Inferior parietal cortex (tissue), 1 donor: Measurements from ENCODE around the gene IFITM5.

ENCODE experiments used
- DNase-seq: peaks from one replicate; pipeline ENCODE4 v3.0.0-alpha.2; 2016; ENCODE audit errors: extremely low spot score

IFITM5 gene

DNA sequence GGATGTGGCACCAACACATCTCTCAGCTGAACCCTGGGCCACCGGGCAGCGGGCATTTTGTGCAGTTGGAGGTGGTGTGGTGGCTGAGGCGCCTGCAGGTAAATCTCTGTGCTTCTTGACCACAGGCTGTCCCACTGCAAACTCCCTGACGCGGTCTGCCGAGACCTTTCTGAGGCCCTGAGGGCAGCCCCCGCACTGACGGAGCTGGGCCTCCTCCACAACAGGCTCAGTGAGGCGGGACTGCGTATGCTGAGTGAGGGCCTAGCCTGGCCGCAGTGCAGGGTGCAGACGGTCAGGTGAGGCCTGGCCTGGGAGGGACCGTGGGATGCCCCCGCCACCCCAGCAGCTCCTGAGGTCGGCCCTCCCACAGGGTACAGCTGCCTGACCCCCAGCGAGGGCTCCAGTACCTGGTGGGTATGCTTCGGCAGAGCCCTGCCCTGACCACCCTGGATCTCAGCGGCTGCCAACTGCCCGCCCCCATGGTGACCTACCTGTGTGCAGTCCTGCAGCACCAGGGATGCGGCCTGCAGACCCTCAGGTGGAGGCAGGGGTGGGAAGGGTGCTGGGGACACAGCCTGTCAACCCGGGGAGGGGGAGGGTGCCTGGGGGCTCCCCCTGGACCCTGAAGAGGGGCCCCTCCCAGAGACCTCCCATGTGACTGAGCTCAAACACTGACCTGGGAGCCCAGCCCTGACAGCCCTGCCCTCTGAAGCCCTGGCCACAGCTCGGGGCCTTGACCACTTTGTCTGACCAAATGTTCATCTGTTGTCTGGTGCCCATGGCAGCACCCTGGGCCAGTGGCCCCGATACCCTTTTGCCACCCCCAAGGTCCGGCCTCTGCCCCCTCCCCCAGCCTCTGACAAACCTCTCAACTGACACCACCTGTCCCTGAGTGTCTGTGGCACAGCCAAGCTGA lies 15.0 kb downstream of the IFITM5 start:
- DNase-seq = no peak

DNA sequence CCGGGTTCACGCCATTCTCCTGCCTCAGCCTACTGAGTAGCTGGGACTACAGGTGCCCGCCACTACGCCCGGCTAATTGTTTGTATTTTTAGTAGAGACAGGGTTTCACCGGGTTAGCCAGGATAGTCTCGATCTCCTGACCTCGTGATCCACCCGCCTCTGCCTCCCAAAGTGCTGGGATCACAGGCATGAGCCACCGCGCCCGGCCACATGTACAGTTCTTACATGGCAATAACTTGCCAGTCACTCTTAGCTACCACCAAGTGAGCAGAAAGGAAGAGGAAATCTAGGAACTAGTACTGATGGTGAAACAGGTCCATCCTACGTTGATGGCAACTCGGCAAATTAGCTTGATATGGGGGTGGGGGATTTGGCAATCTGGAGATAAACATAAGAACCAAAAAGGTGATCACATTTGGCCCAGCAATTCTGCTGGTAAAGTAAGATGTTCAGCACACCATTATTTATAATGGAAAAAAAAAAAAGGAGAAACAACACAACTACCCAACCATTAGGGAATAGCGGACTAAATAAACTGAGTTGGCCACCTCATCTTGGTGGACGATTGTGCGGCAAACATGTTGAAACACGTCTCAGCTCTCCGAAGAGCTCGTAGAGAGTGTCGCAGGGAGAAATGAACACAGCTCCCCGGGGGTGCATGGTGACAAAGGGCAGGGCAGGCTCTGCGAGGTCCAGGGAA lies 15.8 kb downstream of the IFITM5 start:
- no peak for DNase-seq

DNA sequence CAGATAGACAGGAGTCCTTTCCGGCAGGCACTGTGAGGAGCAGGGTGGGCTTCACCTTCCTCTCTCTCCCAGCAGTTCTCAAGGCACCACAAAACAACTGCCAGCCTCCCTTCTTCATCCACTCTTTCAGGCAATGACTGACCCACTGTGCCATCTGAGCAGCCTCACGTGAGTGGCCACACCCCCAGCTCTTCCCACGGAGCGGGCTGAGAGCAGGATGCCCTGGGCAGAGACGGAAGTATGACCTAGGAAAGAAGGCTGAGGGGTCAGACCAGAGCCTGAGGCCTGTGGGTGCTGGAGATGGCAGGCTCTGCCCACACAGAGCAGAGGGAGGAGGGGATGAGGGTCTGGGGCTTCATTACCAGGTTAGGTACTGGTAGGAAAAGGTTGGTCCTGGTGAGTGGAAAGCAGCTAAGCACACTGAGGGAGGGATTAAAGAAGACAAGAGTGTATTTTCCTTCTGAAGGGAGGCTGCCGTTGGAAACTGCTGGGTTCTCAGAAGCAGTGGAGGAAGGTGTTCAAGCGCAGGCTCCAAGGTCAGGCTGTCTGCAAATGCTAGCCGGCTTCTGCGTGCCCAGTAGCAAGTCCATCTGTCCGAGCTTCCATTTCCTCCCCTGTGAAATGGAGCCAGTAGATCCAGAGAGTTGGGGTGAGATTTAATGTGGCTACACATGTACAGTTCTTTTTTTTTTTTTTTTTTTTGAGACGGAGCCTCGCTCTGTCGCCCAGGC lies 16.5 kb downstream of the IFITM5 start:
- no peak for DNase-seq

DNA sequence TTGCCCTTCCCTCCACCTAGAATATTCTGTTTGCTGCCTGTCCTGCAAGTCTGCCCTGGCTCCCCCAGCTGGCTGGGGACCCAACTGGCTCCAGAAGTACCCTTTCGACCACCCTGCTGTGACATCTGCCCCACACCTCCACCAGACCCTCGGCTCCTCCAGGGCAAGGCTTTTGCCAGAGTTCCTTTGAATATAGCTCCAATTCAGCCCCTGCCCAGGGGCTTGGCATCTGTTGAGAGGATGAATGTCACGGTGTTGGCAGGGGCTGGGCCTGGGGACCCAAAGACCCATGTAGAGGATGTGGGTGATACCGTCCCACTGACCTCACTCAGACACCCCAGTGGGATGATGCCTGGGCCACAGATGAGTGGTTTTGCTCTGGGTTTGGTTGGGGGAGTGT lies 17.2 kb downstream of the IFITM5 start:
- DNase-seq = no peak

DNA sequence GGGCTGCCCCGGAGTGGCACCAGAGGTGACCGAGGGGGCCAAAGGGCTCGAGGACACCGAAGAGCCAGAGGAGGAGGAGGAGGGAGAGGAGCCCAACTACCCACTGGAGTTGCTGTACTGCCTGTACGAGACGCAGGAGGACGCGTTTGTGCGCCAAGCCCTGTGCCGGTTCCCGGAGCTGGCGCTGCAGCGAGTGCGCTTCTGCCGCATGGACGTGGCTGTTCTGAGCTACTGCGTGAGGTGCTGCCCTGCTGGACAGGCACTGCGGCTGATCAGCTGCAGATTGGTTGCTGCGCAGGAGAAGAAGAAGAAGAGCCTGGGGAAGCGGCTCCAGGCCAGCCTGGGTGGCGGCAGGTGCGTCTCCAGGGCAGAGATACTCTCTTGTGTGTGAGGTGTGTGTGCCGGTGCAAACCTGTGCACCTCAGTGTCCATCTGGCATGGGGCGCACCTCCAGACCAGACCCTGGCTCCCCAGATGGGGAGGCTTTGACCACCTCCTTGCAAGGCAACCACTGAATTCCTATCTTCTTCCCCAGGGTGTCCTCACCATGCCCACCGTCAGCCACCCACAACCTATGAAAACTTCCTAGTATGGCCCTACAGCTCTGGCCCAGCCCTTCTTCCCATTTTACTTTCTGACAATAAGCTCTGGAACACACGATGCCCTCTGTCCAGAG lies 17.7 kb downstream of the IFITM5 start:
- DNase-seq = no peak

DNA sequence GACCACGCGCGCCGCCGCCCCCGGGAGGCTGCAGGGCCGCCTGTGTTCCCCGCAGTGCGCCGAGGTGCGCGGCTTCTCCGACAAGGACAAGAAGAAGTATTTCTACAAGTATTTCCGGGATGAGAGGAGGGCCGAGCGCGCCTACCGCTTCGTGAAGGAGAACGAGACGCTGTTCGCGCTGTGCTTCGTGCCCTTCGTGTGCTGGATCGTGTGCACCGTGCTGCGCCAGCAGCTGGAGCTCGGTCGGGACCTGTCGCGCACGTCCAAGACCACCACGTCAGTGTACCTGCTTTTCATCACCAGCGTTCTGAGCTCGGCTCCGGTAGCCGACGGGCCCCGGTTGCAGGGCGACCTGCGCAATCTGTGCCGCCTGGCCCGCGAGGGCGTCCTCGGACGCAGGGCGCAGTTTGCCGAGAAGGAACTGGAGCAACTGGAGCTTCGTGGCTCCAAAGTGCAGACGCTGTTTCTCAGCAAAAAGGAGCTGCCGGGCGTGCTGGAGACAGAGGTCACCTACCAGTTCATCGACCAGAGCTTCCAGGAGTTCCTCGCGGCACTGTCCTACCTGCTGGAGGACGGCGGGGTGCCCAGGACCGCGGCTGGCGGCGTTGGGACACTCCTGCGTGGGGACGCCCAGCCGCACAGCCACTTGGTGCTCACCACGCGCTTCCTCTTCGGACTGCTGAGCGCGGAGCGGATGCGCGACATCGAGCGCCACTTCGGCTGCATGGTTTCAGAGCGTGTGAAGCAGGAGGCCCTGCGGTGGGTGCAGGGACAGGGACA lies 18.4 kb downstream of the IFITM5 start:
- no peak for DNase-seq

DNA sequence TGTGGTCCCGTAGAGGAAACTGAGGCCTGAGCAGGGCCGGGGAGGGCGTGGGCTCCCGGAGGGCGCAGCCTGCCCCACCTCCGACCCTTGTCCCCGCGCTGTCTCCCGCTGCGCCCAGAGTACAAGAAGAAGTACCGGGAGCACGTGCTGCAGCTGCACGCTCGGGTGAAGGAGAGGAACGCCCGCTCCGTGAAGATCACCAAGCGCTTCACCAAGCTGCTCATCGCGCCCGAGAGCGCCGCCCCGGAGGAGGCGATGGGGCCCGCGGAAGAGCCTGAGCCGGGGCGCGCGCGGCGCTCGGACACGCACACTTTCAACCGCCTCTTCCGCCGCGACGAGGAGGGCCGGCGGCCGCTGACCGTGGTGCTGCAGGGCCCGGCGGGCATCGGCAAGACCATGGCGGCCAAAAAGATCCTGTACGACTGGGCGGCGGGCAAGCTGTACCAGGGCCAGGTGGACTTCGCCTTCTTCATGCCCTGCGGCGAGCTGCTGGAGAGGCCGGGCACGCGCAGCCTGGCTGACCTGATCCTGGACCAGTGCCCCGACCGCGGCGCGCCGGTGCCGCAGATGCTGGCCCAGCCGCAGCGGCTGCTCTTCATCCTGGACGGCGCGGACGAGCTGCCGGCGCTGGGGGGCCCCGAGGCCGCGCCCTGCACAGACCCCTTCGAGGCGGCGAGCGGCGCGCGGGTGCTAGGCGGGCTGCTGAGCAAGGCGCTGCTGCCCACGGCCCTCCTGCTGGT lies 19.2 kb downstream of the IFITM5 start:
- no peak for DNase-seq

DNA sequence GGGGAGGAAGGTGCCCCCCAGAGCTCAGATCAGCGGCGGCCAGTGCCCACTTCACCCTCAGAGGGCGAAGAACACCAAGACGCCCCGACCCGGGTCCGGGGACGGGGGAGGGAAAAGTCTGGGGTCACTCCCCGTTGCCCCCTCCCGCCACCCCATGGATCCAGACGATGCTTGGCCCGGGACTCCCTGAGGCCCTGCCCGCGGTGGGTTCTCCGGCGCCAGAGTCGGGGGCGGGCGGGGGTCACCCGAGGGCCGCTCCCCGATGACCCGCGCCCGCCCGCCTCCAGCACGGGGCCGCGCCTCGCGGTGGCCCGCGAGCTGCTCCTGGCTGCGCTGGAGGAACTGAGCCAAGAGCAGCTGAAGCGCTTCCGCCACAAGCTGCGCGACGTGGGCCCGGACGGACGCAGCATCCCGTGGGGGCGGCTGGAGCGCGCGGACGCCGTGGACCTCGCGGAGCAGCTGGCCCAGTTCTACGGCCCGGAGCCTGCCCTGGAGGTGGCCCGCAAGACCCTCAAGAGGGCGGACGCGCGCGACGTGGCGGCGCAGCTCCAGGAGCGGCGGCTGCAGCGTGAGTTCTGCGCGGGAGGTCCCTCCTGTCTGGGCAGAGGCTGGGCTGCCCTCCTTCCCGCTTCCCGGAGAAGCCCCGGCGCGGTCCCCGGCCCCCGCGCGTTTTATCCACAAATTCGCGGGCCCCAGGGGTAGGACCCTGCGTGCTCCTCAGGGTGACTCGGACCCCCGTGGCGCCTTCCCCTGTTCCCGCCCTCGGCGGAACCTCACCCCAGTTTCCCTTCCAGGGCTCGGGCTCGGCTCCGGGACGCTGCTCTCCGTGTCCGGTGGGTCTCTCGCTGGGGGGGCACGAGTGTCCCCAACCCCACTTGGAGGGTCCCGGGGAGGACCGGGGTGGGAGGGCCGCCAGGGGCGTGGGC lies 20.0 kb downstream of the IFITM5 start:
- DNase-seq = no peak

DNA sequence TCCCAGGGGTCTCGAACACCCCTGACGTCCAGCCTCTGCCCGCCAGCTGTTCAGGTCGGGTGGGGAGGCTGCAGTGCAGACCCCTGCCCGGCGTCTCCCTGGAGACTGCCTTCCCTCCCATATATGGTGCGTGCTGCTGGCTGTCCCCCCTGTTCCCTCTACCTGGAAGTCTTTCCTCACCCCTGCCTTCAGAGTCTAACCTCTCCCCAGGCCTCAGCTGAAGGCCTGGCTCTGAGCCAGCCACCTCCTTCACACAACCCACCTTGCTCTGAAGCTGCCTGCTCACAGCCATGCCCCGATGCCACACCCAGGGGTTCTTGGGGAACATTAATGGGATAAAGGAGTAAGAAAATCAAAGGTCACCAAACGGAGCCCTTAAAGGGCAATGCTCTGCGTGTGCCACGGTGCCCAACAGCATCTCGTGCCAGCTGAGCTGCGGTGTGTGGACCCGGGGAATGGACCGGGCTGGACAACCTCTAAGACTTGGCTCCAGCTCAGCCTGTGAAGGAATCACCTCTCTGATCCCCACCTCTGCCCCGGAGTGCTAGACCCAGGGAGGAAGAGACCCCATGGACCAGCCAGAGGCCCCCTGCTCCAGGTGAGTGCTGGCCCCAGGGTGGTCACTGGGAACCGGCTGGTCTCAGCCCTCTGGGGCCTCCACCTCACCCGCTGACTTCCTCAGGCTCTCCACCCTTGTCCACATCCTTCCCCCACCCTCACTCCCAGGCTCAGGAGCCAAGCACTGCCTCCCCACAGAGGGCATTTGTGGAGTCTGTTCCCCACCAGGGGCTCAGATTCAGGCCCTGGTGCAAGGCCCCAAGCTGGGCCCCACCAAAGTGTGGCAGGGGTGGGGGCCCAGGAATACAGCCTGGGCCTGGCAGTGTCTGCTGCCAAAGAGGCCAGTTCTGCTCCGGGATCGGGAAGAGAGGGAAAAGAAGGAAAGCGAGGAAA lies 21.1 kb downstream of the IFITM5 start, which contains the start of gene NLRP6:
TSS of gene NLRP6 (plus strand) at position 407 of the 951 bp plus-strand sequence. CDS start at position 570, 163 bp downstream.
- no peak for DNase-seq

DNA sequence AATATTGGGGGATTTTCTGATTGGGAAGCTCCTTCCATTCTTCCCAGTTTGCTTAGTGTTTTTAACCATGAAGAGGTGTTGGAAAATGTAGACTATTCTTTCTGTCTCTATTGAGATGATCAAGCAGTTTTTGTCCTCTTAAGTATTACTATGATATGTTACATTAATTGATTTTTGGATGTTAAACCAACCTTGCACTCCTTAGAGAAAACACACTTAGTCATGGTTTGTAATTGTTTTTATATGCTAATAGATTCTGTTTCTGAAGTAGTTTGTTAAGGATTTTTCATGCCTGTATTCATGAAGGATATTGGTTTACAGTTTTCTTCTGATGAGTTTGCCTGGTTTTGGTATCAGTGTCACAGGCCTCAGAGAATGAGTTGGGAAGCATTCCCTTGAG lies 23.1 kb downstream of the IFITM5 start:
- no peak for DNase-seq

DNA sequence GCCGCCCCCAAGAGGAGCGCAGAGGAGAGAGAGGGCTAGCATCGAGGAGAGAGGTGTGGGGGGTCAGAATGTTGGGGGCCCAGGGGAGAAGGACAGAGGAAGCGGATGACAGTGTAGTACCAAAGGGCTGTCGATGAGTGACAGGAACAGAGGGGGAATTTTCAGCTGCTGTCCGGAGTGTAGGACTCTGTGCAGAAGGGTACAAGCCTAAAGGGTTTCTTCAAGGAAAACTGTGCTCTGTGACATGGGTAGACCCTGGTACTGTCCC lies 26.5 kb downstream of the IFITM5 start:
- no peak for DNase-seq

DNA sequence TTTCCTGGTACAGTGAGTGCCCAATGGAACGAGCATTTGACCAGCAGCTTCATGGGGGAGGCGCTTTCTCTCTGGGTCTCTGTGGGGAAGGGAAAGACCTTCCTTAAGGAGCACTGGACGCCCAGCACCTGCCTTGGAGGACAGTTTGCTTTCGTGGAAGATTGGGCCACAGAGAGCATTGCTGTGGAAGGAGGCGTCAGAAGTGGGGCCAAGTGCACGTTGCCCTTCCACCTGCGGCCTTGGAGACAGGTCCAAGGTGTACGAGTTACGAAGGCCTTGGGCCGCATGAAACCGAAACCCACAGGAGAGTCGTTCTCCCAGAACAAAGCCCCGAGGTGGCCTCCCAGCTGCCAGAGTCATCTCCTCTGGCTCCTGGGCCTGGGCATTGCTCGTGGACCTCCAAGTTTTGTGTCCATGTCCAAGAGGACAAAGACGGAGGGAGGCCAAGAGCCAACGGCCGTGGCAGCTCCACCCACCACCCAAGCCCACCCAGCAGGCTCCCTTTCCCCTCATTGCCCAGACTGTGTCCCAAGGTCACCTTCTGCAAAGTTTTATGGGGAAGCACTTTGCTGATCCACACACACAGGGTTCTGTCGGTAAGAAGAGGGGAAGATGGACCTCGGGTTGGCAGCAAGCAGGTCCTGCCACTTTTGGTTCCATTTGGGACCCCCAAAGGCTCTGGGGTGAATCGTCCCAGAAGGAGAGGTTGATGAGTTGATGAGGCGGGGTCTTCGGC lies 27.0 kb downstream of the IFITM5 start:
- DNase-seq = no peak

DNA sequence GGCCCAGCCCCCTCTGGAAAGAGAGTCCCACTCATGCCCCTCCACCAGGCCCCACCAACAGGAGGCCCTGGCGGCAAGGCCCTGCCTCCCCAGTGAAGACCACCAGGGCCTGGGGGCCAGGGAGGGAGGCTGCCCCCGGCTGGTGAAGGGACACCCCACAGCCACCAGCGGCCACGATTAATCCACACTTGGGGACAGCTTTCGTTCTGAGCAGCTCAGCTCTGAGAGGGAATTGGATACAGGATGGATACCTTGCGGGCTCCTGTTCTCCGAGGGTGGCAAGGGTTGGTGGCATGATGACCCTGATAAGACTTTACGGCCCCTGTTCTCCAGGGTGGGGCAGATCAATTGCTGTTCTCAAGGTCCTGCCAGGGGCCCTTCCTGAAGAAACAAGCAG lies 28.0 kb downstream of the IFITM5 start:
- DNase-seq = no peak

DNA sequence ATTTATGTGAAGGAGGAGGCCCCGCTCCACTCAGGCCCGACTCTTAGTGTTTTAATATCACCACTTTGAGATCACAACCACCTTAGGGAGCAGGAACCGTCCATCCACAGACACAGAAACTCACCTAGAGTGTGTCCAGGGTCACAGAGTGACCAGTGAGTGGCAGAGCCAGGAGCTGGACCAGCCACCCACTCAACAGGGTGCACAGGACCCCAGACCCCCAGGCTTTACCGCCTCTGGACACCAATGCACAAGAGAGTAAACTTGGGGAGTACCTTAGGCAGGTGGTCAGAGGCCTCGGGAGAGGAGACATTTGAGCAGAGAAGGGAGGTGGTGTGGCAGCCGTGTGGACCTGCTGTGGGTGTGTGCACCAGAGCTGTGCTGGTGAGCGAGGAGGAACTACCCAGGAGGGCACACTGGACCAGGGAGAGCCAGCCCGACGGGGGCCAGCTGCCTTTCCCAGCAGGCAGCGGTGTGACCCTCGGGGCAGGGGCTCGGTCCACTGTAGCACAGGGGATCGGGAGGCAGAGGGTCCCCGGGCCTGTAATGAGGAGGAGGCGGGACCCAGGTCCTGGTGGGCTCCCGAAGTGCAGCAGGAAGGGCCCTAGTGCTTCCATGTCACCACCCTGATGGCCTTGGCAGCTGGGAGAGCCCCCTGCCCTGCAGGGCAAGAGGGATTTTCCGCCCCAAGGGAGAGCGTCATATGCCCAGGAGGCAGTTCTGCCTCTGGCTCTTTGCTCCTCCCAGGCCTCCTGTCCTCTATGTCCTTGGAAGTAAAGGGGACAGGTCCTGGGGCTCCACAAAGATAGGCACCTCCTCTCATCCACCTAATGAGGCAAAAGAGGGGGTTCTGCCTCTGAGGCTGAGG lies 28.6 kb downstream of the IFITM5 start:
- DNase-seq = no peak

DNA sequence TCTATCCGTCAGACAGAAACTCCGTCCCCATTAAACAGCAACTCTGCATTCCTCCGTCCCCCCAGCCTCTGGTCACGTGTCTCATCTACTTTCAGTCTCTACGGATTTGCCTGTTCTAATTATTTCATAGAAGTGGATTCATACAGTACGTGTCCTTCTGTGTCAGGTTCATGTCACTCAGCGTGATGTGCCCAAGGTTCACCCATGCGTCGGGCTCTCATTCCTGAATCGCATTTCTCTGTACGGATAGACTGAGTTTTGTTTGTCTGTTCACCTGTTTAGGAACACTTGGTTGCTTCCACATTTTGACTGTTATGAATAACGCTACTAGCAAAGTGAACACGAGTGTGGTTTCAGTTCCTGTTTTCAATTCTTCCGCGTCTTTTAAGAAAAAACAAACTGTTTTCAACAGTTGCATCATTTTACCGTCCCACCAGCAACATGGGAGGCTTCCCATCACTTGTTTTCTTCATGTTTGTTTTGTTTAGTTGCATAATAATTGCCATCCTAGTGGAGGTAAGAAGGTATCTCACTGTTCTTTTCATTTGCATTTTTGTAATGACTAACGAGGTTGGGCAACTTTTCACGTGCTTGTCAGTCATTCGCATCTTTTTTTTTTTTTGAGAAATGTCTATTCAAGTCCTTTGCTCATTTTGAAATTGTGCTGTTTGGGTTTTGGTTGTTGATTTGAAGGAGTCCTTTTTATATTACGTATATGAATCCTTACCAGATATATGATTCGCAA lies 30.0 kb downstream of the IFITM5 start:
- DNase-seq = peak; percentile 33

DNA sequence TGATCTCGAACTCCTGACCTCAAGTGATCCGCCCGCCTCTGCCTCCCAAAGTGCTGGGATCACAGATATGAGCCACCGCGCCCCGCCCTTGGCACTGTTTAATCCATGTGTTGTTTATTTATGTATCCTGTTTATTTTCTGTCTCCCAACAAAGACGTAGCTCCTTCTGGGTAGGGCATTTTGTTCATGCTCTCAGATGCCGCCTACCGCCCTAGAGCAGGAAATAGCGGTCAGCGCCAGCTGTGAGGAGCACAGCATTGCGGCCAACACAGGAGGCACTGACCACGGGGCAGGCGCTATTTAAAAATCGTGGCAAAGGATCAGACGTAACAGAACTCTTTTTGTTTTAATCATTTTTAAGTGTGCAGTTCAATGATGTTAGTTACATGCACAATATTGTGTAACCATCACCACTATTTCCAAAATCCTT lies 30.6 kb downstream of the IFITM5 start:
- DNase-seq = peak; percentile 23
